PC-3 (cell line): ENCODE measurements around the gene CCDC71.

Experiments
- EZH2phosphoT487 ChIP-seq: fragments of 300-600 bp; sonication (generic); IDR thresholded peaks from 2 replicates; pipeline ENCODE4 v1.6.1; 2018; ENCODE audit warnings: mild to moderate bottlenecking, antibody characterized with exemption, low read length, borderline replicate concordance
- TF ChIP-seq, protein P1 (sequence below): fragments of 300-600 bp; sonication (generic); conservative IDR thresholded peaks from 2 replicates; pipeline ENCODE4 v1.5.1; 2017; ENCODE audit warnings: antibody characterized with exemption, low read depth, mild to moderate bottlenecking, low read length

DNA sequence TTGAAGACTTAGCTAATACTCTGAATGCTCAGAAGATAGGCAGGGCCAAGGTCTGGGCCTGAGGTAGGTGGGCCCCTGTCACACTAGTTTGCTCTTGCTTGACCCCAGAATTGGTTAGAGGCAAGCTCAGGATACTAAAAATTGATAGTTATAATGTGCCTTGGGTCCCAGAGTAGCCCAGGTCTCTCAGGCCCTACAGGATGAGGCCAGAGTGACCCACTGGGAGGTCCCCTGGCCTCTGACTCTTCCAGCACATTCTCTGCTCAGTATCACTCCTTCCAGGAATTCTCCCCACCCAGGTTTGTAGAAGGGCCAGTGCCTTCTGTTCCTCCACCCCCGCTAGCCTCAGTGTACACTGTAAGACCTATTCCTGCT is 4.6 kb upstream of the CCDC71 start:
- TF ChIP-seq, protein P1, sequence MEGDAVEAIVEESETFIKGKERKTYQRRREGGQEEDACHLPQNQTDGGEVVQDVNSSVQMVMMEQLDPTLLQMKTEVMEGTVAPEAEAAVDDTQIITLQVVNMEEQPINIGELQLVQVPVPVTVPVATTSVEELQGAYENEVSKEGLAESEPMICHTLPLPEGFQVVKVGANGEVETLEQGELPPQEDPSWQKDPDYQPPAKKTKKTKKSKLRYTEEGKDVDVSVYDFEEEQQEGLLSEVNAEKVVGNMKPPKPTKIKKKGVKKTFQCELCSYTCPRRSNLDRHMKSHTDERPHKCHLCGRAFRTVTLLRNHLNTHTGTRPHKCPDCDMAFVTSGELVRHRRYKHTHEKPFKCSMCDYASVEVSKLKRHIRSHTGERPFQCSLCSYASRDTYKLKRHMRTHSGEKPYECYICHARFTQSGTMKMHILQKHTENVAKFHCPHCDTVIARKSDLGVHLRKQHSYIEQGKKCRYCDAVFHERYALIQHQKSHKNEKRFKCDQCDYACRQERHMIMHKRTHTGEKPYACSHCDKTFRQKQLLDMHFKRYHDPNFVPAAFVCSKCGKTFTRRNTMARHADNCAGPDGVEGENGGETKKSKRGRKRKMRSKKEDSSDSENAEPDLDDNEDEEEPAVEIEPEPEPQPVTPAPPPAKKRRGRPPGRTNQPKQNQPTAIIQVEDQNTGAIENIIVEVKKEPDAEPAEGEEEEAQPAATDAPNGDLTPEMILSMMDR: no peak
- TF ChIP-seq EZH2phosphoT487: no peak
